GM12872 (cell line): Measurements from ENCODE around the gene L3HYPDH.

ENCODE experiments used
- TF ChIP-seq, protein P1 (sequence below): IDR thresholded peaks from 3 replicates; pipeline ENCODE4 v1.5.1; 2011; ENCODE audit warnings: low read depth, mild to moderate bottlenecking, low read length, moderate library complexity; ENCODE audit not compliant: insufficient read depth

The L3HYPDH gene

DNA sequence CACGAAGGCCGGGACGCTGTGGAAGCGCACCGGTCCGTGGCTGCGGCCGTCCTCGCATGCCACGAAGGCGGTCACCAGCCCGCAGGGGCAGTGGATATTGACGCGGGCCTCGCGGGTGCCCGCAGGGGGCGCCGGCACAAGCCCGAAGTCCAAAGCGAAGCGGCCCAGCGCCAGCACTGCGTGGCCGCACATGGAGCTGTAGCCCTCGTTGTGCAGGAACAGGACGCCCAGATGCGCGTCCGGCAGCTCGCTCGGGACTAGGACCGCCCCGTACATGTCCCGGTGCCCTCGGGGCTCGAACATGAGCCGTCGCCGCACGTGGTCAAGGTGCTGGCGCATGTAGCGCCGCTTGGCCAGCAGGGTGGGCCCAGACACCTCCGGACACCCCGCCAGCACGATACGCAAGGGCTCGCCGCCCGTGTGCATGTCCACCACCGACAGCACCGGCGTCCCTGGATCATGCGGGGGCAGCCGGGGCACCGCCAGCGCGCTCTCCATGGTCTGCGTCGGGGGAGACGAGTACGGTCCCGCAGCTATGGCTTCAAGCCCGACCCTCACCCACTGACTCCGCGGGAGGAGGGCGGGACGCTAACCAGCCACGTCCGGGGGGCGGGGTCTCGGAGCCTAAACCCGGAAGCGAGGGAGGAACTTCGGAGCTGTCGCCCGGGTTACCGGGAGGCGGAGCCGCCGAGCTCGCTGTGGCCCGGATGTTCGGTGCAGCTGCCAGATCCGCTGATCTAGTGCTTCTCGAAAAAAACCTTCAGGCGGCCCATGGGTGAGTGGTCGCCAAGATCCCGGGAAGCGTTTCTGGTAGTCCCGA lies at the start of gene L3HYPDH, which contains the start of gene JKAMP:
Gene L3HYPDH (minus strand): TSS at position 590 of the 820 bp plus-strand sequence. CDS start 92 bp downstream, at position 498.
Gene JKAMP (plus strand): TSS at position 699 of the 820 bp plus-strand sequence. CDS start 73 bp downstream, at position 772.
- TF ChIP-seq, protein P1, sequence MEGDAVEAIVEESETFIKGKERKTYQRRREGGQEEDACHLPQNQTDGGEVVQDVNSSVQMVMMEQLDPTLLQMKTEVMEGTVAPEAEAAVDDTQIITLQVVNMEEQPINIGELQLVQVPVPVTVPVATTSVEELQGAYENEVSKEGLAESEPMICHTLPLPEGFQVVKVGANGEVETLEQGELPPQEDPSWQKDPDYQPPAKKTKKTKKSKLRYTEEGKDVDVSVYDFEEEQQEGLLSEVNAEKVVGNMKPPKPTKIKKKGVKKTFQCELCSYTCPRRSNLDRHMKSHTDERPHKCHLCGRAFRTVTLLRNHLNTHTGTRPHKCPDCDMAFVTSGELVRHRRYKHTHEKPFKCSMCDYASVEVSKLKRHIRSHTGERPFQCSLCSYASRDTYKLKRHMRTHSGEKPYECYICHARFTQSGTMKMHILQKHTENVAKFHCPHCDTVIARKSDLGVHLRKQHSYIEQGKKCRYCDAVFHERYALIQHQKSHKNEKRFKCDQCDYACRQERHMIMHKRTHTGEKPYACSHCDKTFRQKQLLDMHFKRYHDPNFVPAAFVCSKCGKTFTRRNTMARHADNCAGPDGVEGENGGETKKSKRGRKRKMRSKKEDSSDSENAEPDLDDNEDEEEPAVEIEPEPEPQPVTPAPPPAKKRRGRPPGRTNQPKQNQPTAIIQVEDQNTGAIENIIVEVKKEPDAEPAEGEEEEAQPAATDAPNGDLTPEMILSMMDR: peak; percentile 69

DNA sequence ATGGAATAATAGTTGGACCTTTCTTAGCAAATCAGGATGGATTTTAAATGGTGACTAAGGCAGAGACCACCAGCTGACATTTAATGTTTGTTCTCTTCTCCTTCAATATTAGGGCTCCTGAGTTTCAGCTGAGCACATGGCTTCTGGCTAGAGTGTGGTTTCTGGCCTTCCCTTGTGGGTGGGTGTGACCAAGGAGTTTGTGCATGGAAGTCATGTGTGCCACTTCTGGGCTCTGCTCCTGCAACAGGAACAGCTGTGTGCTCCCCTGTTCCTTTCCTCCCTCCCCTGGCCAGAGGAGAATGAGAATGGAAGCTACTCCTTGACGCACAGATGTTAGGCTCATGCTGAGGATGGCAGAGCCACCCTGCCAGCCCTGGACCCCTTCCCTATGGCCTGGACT lies 48.2 kb upstream of the L3HYPDH start:
- TF ChIP-seq, protein P1: no peak

DNA sequence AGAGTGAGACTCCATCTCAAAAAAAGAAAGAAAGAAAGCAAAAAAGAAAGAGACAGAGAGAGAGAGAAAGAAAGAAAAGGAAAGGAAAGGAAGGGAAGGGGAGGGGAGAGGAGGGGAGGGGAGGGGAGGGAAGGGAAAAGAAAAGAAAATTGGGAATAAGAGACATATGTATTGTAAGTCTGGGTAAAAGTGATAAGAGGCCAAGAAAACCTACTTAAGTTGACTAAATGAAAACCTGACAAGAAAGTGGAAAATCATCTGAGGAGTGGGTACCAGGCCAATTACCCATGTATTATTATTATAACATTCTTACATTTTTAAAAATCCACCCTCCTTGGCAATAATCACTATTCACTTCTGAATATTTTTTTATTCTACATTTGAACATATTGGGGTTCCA lies 46.1 kb upstream of the L3HYPDH start:
- TF ChIP-seq, protein P1: no peak

DNA sequence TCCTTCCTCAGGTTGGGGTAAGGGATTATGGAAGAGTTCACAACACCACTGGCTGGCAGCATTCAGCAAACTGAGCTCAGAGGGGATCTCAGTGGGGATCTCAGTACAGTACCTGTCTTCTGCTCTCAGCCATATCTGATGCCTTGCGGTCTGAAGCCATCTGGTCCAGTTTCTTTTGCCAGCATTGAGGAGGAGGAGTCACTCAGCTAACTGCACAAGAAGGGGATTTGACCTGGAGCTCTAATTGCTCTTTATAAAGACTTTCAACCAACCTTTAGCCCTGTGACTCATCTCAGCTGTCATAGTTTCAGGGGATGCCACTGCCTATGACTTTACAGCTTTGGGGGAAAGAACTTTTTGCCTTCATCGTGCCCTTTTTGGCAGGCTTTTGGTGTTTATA lies 45.0 kb upstream of the L3HYPDH start:
- TF ChIP-seq, protein P1: no peak

GRCh38 chr14:59520224-59520623 lies 36.0 kb upstream of the L3HYPDH start:
- TF ChIP-seq, protein P1: no peak

DNA sequence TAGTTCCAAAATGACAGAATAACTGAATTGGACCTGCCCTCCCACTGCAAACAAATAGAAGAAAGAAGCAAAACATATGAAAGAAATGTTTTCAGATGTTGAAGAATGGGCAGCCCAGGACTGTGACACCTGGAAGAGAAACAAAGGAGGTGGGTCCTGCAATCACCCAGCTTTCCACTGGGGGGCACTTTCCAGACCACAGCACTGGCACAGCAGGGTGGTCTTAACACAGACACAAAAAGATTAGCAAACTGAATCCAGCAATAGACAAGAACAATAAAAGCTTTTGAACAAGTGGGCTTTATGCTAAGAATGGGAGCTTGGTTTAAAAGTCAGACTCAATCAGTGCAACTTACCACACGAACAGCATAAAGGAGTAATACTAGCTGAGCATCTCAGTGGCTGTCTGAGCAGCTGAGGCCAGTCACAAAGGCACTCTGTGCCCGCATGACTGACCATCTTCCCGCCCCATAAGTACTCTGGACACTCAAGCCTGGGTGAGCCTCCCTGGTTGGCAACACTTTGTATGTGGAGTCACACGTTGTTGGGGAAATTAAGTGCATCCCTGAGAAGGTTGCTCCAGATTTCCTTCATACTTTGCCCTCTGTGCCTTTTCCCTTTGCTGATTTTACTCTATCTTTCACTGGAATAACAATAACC lies 27.8 kb upstream of the L3HYPDH start:
- TF ChIP-seq, protein P1: peak; percentile 69

DNA sequence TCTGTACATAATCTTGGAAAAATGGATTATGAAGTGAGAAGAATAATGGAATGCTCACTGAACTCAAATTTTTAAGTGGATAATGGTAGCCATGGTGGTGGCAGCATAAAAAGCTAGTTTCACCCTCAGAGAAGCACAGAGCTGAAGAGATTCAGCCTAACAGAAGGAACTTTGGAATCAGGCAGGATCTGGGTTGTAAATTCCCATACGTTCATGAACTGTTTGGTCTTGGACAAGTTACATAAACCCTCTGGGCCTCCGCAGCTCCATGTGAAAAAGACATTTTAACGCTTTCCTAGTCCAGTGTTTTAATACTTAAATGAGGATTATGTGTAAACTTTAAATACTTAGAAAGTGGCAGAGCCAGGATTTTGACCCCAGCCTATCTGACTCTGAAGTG lies 26.8 kb upstream of the L3HYPDH start:
- TF ChIP-seq, protein P1: no peak
